Measurements from ENCODE around the gene AKAP17A.

The AKAP17A gene

DNA sequence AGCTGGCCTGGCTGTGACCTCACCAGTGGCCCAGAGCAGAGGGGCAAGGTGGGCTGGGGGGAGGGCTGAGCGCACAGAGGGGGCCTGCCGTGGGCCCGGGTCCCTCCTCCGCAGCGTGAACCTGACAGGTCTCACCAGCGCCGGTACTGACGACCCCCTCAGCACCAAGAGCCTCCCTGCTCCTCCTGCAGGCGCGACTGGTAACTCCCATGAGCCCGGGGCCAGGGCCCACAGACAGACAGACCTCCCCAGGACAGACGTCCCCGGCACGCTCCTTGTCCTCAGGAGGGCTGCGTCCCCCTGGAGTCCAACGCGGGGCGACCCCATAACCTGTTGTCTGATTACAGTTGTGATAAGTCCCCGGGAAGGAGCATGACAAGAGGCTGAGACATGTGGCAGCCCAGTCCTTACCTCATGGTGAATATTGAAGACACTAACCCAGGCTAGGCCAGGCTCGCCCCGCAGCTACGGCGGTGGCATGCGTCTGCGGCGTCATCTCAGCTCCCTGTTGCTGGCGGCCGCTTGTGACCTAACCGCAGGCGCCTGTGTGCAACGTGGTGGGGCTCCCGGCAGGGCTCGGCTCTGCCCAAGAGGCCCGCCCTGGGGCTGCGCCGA lies 8.5 kb downstream of the AKAP17A start:
- Histone ChIP-seq H3K27me3 (ENCODE audit: control insufficient read depth, insufficient read depth, low read length) (no peaks in the 10 kb centered on the region), H3K9me3 (ENCODE audit: control insufficient read depth, low read depth, low read length) (no peaks in the 10 kb centered on the region), H3K9ac (ENCODE audit: low read length) (no peak overlapping the region), H3K4me1 (ENCODE audit: control insufficient read depth, low read depth, low read length) (no peaks in the 10 kb centered on the region), H3K36me3 (ENCODE audit: control insufficient read depth, low read depth, low read length) (peaks cover 79% of the 10 kb centered on the region), H3K27ac (ENCODE audit: low read length) (no peak overlapping the region), H3K4me3 (ENCODE audit: low read length) (no peak overlapping the region)

DNA sequence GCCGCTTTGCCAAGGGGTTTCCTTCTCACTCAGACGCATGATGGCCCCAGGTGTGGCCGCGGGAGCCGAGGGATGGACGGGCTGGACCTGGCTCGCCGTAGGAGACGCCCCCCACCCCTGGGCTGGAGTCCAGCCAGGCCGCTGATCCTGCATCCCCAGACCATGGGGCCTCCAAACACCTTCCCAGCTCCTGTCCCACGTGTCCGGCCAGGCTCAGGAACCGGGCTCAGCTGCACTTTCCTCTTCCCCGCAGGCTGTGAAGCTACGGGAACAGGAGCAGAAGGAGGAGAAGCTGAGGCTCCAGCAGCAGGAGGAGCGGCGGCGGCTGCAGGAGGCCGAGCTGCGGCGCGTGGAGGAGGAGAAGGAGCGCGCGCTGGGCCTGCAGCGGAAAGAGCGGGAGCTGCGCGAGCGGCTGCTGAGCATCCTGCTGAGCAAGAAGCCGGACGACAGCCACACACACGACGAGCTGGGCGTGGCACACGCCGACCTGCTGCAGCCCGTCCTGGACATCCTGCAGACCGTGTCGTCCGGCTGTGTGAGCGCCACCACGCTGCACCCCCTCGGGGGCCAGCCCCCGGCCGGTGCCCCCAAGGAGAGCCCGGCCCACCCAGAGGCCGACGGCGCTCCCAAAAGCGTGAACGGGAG lies 9.1 kb downstream of the AKAP17A start:
- Histone ChIP-seq H3K4me1 (ENCODE audit: control insufficient read depth, low read depth, low read length) (no peaks in the 10 kb centered on the region), H3K36me3 (ENCODE audit: control insufficient read depth, low read depth, low read length) (peaks cover 73% of the 10 kb centered on the region), H3K4me3 (ENCODE audit: low read length) (no peak overlapping the region)

GRCh38 chrX:1601051-1601767 lies 9.8 kb downstream of the AKAP17A start:
- no peak overlapping the region for H3K27ac ChIP-seq (ENCODE audit: low read length)
- no peak overlapping the region for H3K9ac ChIP-seq (ENCODE audit: low read length)
- H3K9me3 ChIP-seq (ENCODE audit: control insufficient read depth, low read depth, low read length), result no peaks in the 10 kb centered on the region
- H3K36me3 ChIP-seq (ENCODE audit: control insufficient read depth, low read depth, low read length), result peaks cover 66% of the 10 kb centered on the region
- no peak overlapping the region for H3K4me3 ChIP-seq (ENCODE audit: low read length)
- no peaks in the 10 kb centered on the region for H3K27me3 ChIP-seq (ENCODE audit: control insufficient read depth, insufficient read depth, low read length)
- H3K4me1 ChIP-seq (ENCODE audit: control insufficient read depth, low read depth, low read length), result no peaks in the 10 kb centered on the region

More for the DNA sequence above, 9.1 kb downstream of the AKAP17A start:
- Histone ChIP-seq H3K9ac (ENCODE audit: low read length) (no peak overlapping the region), H3K9me3 (ENCODE audit: control insufficient read depth, low read depth, low read length) (no peaks in the 10 kb centered on the region), H3K27me3 (ENCODE audit: control insufficient read depth, insufficient read depth, low read length) (no peaks in the 10 kb centered on the region), H3K27ac (ENCODE audit: low read length) (no peak overlapping the region)

- H3K4me1 ChIP-seq (ENCODE audit: control insufficient read depth, low read depth, low read length), result no peaks in the 10 kb centered on the region
- no peak overlapping the region for H3K4me3 ChIP-seq (ENCODE audit: low read length)
- H3K36me3 ChIP-seq (ENCODE audit: control insufficient read depth, low read depth, low read length), result peaks cover 65% of the 10 kb centered on the region
- no peaks in the 10 kb centered on the region for H3K27me3 ChIP-seq (ENCODE audit: control insufficient read depth, insufficient read depth, low read length)
- no peak overlapping the region for H3K27ac ChIP-seq (ENCODE audit: low read length)
- H3K9me3 ChIP-seq (ENCODE audit: control insufficient read depth, low read depth, low read length), result no peaks in the 10 kb centered on the region
- H3K9ac ChIP-seq (ENCODE audit: low read length), result no peak overlapping the region
These were observed 10.3 kb downstream of the AKAP17A start for GRCh38 chrX:1601768-1602085.

- Histone ChIP-seq H3K27ac (ENCODE audit: low read length) (no peak overlapping the region), H3K4me3 (ENCODE audit: low read length) (no peak overlapping the region), H3K36me3 (ENCODE audit: control insufficient read depth, low read depth, low read length) (peaks cover 60% of the 10 kb centered on the region), H3K4me1 (ENCODE audit: control insufficient read depth, low read depth, low read length) (no peaks in the 10 kb centered on the region), H3K9ac (ENCODE audit: low read length) (no peak overlapping the region), H3K9me3 (ENCODE audit: control insufficient read depth, low read depth, low read length) (no peaks in the 10 kb centered on the region), H3K27me3 (ENCODE audit: control insufficient read depth, insufficient read depth, low read length) (no peaks in the 10 kb centered on the region)
These were observed 10.9 kb downstream of the AKAP17A start for GRCh38 chrX:1602299-1602698.

DNA sequence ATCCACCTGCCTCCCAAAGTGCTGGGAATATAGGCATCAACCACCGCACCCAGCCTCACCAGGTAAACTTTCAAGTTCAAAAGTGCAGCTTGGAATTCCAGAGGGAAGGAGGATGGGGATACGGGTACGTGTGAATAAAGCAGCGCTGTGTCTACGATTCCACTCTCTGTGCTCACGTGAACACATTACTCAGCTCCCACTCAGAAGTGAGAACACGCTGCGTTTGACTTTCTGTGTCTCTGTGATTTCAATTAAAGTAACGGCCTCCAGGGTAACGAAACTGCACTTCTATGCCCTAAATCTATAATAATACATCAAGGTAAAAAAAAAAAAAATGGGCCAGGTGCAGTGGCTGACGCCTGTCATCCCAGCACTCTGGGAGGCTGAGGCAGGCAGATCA lies 15.1 kb downstream of the AKAP17A start:
- Histone ChIP-seq H3K27me3 (ENCODE audit: control insufficient read depth, insufficient read depth, low read length) (no peaks in the 10 kb centered on the region), H3K4me1 (ENCODE audit: control insufficient read depth, low read depth, low read length) (no peaks in the 10 kb centered on the region), H3K27ac (ENCODE audit: low read length) (no peak overlapping the region), H3K9me3 (ENCODE audit: control insufficient read depth, low read depth, low read length) (no peaks in the 10 kb centered on the region), H3K4me3 (ENCODE audit: low read length) (no peak overlapping the region), H3K9ac (ENCODE audit: low read length) (no peak overlapping the region), H3K36me3 (ENCODE audit: control insufficient read depth, low read depth, low read length) (peaks cover 18% of the 10 kb centered on the region)

DNA sequence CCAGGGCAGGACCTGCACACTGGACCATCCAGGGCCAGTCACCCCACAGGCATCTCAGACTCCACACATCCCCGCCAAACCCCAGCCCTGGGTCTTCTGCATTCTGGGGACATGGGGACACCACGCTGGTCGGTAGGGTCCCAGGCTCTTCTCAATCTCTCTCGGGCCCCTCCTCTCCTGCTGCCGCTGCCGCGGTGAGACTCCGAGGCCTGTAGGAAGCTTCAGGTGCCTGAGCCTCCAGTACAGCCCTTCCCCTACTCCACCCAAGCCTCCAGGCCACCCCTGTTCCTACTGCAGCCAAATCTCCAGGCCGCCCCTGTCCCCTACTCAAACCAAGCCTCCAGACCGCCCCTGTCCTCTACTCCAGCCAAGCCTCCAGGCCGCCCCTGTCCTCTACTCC lies 17.9 kb downstream of the AKAP17A start:
- H3K36me3 ChIP-seq (ENCODE audit: control insufficient read depth, low read depth, low read length), result no peaks in the 10 kb centered on the region
- H3K9ac ChIP-seq (ENCODE audit: low read length), result no peak overlapping the region
- H3K9me3 ChIP-seq (ENCODE audit: control insufficient read depth, low read depth, low read length), result no peaks in the 10 kb centered on the region
- H3K4me1 ChIP-seq (ENCODE audit: control insufficient read depth, low read depth, low read length), result no peaks in the 10 kb centered on the region
- H3K27ac ChIP-seq (ENCODE audit: low read length), result no peak overlapping the region
- H3K27me3 ChIP-seq (ENCODE audit: control insufficient read depth, insufficient read depth, low read length), result no peaks in the 10 kb centered on the region
- no peak overlapping the region for H3K4me3 ChIP-seq (ENCODE audit: low read length)

DNA sequence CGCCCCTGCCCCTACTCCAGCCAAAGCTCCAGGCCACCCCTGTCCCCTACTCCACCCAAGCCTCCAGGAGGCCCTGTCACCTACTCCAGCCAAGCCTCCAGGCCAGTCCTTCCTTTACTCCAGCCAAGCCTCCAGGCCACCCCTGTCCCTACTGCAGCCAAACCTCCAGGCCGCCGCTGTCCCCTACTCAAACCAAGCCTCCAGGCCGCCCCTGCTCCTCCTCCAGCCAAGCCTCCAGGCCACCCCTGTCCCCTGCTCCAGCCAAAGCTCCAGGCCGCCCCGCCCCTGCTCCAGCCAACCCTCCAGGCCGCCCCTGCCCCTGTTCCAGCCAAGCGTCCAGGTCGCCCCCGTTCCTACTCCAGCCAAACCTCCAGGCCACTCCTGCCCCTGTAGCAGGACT lies 18.4 kb downstream of the AKAP17A start:
- H3K4me3 ChIP-seq (ENCODE audit: low read length), result no peak overlapping the region
- H3K4me1 ChIP-seq (ENCODE audit: control insufficient read depth, low read depth, low read length), result no peaks in the 10 kb centered on the region
- H3K9ac ChIP-seq (ENCODE audit: low read length), result no peak overlapping the region
- H3K27ac ChIP-seq (ENCODE audit: low read length), result no peak overlapping the region
- no peaks in the 10 kb centered on the region for H3K27me3 ChIP-seq (ENCODE audit: control insufficient read depth, insufficient read depth, low read length)
- H3K36me3 ChIP-seq (ENCODE audit: control insufficient read depth, low read depth, low read length), result no peaks in the 10 kb centered on the region
- no peaks in the 10 kb centered on the region for H3K9me3 ChIP-seq (ENCODE audit: control insufficient read depth, low read depth, low read length)

- H3K4me1 ChIP-seq (ENCODE audit: control insufficient read depth, low read depth, low read length), result peaks cover 2% of the 10 kb centered on the region
- no peaks in the 10 kb centered on the region for H3K36me3 ChIP-seq (ENCODE audit: control insufficient read depth, low read depth, low read length)
- H3K9ac ChIP-seq (ENCODE audit: low read length), result no peak overlapping the region
- H3K9me3 ChIP-seq (ENCODE audit: control insufficient read depth, low read depth, low read length), result no peaks in the 10 kb centered on the region
- H3K4me3 ChIP-seq (ENCODE audit: low read length), result no peak overlapping the region
- no peak overlapping the region for H3K27ac ChIP-seq (ENCODE audit: low read length)
- H3K27me3 ChIP-seq (ENCODE audit: control insufficient read depth, insufficient read depth, low read length), result no peaks in the 10 kb centered on the region
These were observed 18.8 kb downstream of the AKAP17A start for GRCh38 chrX:1610166-1610565.

GRCh38 chrX:1610736-1611135 lies 19.3 kb downstream of the AKAP17A start:
- Histone ChIP-seq H3K4me1 (ENCODE audit: control insufficient read depth, low read depth, low read length) (peaks cover 4% of the 10 kb centered on the region), H3K27ac (ENCODE audit: low read length) (no peak overlapping the region), H3K9me3 (ENCODE audit: control insufficient read depth, low read depth, low read length) (no peaks in the 10 kb centered on the region), H3K4me3 (ENCODE audit: low read length) (no peak overlapping the region), H3K9ac (ENCODE audit: low read length) (no peak overlapping the region), H3K36me3 (ENCODE audit: control insufficient read depth, low read depth, low read length) (no peaks in the 10 kb centered on the region), H3K27me3 (ENCODE audit: control insufficient read depth, insufficient read depth, low read length) (no peaks in the 10 kb centered on the region)

- Histone ChIP-seq H3K36me3 (ENCODE audit: control insufficient read depth, low read depth, low read length) (no peaks in the 10 kb centered on the region), H3K9ac (ENCODE audit: low read length) (no peak overlapping the region), H3K4me1 (ENCODE audit: control insufficient read depth, low read depth, low read length) (peaks cover 4% of the 10 kb centered on the region), H3K27ac (ENCODE audit: low read length) (no peak overlapping the region), H3K27me3 (ENCODE audit: control insufficient read depth, insufficient read depth, low read length) (no peaks in the 10 kb centered on the region), H3K9me3 (ENCODE audit: control insufficient read depth, low read depth, low read length) (no peaks in the 10 kb centered on the region), H3K4me3 (ENCODE audit: low read length) (no peak overlapping the region)
These were observed 21.4 kb downstream of the AKAP17A start for GRCh38 chrX:1612641-1613286.
